HG03457 (cell line): ENCODE results near the gene PLD6.
"Not testable (repeated sequence)": the region's sequence is repeated elsewhere in the genome, so short reads cannot be mapped to it uniquely, and the experiment has no call there.

ENCODE experiments used
- ATAC-seq: cut with Tn5 transposase; IDR thresholded peaks from one replicate; pipeline ENCODE4 v1.9.1; 2021; ENCODE audit warnings: moderate number of reproducible peaks; ENCODE audit not compliant: unreplicated experiment

Gene PLD6, protein sequence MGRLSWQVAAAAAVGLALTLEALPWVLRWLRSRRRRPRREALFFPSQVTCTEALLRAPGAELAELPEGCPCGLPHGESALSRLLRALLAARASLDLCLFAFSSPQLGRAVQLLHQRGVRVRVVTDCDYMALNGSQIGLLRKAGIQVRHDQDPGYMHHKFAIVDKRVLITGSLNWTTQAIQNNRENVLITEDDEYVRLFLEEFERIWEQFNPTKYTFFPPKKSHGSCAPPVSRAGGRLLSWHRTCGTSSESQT

DNA sequence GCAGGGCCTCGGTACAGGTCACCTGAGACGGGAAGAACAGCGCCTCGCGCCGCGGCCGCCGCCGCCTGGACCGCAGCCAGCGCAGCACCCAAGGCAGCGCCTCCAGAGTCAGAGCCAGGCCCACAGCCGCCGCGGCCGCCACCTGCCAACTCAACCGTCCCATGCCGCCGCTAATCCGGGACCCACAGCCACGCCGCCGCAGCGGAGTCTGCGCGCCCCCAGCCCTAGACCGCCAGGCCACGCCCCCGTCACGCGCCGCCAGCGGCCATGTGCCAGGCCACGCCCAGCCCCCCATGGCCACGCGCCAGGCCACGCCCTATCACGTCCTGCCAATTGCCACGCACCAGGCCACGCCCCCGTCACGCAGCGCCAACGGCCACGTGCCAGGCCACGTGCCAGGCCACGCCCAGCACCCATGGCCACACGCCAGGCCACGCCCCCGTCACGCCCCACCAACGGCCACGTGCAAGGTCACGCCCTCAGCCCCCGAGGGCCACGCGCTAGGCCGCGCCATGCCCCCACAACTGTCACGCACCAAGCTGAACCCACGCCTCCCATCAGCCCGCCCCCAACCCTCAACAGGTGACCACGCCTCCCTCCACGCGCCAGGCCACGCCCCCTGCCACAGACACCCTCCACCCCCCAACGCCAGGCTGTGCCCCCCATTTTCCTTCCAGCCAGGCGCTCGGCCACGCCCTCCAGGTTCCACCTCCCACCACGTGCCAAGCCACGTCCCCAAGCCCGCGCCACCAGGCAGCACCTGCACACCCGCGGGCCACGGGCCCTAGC lies at the start of gene PLD6:
TSS of gene PLD6 (minus strand) at position 210 of the 789 bp plus-strand sequence. CDS start at position 163, 47 bp downstream.
- no peak for ATAC-seq

DNA sequence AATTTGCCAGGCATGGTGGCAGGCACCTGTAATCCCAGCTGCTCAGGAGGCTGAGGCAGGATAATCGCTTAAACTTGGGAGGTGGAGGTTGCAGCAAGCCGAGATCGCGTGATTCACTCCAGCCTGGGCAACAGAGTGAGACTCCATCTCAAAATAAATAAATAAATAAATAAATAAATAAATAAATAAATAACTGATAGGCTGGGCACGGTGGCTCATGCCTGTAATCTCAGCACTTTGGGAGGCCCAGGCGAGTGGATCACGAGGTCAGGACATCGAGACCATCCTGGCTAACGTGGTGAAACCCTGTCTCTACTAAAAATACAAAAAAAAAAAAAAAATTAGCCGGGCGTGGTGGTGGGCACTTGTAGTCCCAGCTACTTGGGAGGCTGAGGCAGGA lies 49.6 kb upstream of the PLD6 start:
- ATAC-seq, result not testable (repeated sequence)

DNA sequence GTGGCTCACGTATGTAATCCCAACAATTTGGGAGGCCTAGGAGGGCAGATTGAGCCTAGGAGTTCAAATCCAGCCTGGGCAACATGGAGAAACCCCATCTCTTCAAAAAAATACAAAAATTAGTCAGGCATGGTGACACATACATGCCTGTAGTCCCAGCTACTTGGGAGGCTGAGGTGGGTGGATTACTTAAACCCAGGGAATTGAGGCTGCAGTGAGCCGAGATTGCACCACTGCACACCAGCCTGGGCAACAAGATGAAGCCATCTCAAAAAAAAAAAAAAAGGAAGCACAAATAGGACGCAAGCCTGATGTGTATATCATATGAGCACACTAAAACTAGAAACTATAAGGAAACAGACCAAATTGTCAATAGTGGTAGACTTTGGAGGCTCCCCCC lies 47.9 kb upstream of the PLD6 start:
- ATAC-seq, result no peak

DNA sequence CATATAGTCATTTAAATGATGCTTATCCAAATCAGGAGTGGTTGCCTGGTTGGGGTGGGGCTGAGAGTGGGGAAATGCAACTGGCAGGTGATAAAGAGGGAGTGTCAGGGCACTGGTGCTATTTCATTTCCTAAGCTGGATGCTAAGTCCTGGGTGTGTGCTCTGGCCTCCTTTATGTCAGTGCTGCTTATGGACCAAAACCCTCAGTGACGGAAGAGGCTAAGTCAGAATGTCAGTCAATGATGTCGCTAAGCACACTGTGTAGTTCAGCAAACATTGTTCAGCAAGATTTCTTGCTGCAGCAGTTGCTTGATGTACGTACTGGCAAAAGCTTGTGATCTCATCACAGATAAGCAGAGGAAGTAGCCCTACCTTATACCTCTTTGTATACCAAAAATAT lies 47.3 kb upstream of the PLD6 start:
- ATAC-seq, result no peak

DNA sequence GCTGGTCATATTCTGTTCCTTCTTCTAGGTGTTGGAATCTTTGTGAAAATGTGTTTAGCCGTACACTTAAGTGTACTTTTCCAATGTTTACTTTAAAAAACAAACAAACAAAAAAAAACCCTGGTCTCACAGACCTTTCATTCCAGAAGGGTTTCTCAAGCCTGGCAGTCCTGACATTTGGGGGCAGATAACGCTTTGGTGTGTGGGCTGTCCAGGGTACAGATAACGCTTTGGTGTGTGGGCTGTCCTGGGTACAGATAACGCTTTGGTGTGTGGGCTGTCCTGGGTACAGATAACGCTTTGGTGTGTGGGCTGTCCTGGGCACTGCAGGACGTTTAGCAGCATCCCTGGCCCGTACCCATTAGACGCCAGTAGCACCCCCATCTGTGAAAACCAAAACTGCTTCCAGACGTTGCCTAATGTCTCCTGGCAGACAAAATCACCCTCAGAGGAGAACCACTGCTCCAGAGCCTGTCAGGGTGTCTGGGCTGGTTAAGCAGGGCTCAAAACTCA lies 46.1 kb upstream of the PLD6 start:
- ATAC-seq, result no peak

DNA sequence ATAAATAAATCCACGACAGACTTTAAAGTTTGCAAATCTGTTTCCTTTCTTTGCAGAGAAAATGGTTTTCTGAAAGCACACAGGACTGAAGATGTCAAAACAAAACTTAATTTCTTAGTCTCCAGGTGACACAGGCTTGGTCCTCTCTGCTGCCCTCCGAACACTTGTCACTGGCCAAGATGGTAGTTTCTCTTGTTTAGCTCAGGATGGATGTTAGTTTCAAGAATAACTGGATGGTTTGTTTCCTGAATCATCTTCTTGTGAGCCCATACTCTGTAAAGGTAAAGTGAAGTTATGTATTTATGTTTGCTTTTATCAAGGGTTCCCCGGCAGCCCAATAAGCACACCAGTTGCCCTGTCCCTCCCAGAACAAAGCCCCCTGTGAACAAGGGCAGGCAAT lies 40.7 kb upstream of the PLD6 start:
- ATAC-seq, result no peak

DNA sequence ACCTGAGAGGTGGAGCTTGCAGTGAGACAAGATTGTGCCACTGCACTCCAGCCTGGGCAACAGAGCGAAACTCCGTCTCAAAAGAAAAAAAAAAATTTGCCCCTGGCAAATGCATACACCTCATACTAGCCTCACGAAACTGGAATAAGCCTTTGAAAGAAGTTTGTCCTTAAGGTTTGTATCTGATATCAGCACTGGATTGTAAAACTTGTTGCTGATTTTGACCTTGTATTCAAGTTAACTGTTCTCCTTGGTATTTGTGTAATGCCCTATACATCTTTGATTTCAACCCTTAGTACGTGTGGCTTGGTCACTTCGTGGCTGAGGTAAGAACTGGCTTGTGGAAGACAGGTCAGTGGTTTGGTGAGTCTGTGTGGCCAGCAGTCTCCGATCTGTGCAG lies 37.0 kb upstream of the PLD6 start:
- no peak for ATAC-seq

DNA sequence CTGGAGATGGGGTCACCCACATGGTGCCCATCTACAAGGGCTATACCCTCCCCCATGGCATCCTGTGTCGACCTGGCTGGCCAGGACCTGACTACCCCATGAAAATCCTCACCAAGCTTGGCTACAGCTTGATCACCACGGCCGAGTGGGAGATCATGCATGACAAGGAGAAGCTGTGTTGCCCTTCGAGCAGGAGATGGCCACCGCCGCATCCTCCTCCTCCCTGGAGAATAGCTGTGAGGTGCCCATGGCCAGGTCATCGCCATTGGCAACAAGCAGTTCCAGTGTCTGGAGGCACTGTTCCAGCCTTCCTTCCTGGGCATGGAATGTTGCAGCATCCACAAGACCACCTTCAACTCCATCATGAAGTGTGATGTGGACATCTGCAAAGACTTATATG lies 36.1 kb upstream of the PLD6 start:
- no peak for ATAC-seq

DNA sequence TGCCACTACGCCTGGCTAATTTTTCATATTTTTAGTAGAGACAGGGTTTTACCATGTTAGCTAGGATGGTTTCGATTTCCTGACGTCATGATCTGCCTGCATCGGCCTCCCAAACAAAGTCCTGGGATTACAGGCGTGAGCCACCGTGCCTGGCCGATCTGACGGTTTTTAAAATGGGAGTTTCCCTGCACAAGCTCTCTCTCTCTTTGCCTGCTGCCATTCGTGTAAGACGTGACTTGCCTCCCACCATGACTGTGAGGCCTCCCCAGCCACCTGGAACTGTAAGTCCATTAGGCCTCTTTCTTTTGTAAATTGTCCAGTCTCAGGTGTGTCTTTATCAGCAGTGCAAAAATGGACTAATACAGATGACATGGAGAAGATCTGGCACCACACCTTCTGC lies 35.5 kb upstream of the PLD6 start:
- ATAC-seq, result no peak

DNA sequence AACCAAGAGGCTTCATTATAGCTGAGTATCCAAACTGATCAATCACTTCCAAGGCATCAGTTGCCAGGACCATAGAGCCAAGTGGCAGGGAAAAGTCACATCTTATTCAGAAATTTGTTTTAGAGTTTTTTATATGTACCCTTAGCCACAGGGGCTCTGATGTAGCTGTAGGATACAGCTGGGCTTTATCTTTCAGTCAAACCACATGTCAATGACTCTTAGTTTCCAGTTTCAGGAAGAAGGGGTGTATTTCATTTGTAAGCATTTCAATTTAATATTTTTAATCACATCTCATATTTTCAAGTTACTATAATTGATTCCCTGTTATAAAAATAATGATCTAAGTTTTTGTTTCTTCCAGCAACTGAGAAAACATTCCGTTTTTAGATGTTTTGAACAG lies 33.7 kb upstream of the PLD6 start:
- ATAC-seq, result no peak

DNA sequence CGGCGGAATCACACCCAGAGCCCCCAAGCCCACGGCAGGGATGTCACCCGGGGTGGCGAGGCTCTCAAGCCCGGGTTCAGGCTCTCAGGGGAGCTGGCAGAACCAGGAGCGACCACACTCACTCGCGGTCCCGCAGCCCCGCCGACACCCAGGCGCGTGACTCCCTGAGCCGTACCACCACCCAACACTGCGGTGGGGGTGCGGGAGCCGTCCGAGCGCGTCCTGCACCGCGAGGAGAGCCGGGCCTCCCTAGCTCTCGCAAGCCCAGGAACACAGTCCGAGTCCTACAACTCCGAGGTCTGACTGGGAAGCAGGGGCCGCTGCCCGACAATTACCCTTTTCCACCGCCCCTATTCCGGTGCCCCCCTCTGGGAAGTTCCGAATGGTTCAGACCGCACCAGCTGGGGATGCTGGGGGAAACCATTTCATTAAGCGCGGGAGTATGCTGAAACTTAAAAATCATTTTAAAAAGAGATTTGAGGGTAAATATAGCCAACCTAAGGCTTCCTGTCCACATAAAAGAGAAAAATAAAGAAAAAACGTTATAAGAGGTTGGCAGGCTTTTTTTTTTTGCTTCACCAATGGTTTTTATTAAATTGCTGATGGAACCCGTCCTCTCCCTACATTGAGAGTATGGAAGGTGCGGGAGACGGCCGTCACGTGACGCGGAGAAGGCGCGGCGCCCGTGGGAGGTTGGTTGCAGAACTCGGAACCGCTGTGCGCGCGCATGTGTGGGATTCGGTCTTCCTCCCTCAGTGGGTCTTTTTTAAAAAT lies 31.1 kb upstream of the PLD6 start, which contains the start of gene FLCN:
TSS of gene FLCN (minus strand) at position 143 of the 774 bp plus-strand sequence. CDS start 9,031 bp downstream, outside the sequence.
- peak; percentile 56 for ATAC-seq

DNA sequence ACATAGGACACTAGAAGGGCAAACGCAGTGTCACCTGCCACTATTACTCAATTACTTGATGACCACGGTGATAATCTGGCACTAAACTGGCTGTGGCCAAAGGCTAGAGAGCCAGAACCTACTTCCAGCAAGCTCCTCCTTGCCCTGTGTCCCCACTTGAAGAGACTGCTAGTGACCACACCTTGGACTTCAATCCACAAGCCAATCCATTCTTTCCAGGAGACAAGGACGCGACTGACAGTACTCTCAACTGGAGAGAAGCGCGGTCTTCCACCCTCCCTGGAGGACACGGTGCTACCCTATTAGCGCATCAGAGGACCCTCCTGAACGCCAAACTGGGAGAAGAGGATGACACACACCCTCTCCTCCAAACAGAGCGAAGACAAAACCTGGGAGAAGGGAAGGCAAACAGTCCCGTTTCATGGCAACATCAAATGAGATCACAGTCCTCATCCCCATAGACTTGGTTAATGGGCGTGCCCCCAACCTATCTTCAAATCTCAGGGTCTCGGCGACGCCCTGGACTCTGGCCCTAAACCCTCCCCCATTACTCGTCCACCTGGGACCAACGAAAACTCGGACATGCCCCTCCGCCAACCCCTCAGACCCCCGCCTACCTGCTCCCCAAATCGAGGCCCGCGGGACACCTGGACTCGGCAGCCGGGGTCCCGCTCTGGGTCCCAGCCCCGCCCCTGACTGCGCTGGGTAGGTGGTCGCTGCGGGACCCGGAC lies 30.3 kb upstream of the PLD6 start:
- peak; percentile 6 for ATAC-seq

DNA sequence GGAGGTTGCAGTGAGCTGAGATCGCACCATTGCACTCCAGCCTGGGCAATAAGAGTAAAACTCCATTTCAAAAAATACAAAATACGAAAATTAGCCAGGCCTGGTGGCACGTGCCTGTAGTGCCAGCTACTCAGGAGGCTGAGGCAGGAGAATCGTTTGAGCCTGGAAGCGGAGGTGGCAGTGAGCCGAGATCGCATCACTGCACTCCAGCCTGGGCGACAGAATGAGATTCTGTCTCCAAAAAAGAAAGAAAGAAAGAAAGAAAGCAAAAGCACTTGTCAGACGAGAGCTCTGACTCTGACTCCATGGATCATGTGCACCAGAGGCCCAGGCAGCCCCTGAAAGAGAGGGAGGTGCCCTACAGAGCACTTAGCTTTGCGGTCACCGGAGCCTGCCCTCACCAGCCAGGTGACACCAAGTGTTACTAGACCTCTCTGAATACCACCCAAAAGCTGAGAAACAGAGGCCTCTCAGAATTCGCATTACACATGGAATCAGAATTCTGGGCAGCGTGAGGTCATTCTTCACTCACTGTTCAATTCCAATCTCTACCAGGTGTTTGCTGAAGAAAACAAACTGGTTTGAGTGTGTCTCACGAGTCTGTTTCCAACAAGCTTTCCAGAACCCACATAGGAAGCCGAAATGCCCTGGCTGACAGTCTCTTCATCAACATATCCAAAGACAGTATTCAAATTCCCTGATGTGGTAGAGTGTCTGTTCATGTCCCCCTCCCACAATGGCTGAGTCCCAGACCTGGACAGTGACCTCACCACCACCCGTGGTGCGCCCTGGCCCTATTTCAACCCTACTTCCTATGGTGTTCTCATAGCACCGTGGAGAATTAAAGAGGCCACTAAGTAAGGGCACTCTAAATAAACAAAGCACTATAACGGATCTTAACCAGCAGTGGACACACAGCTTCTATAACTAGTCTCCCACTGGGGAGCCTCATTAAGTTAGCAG lies 29.4 kb upstream of the PLD6 start:
- ATAC-seq, result no peak

DNA sequence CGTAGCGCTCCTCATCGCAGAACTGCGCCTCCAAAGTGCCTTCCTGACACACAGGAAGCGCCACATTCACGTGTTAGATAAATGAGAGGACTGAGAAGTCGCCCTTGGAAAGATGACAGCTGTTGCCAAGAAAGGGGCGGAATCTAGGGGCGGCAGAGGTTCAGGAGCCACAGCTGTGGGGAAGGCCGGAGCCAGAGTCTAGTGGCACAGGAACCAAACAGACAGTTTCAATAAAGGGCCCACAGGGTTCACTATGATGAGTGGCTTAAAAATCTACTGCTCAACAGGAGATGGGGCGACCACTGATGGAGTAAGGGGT lies 26.1 kb upstream of the PLD6 start:
- no peak for ATAC-seq

DNA sequence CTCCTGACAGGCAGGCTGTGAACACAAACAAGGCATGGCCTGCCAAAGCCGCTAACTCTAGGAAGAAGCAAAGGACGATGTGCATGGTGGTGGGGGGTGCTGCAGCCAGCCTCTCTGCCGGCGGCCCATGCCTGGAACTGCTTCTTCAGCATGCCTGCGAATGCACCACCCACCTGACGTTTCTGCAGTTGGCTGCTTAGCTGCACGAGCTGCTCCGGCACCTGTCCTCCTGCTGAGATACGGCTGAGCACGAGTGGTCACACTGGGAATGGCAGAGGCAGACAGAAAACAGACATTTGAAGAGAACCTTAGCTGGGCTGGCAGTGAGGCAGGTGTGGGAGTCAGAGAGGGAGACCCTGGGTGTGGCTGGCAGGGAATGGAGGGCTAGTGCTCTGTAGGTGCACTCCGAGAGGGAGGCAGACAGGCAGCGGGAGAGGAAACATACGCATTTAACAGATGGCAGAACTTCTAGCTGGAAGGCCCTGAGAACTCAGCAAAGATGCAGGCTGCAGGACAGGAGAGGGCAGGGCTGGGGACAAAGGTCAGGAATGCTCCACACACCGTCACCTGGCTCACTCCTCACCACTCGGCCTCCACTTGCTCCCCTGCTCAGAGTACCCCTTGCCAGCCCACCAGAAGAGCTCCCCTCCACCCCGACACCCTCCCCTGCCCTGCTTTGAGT lies 25.6 kb upstream of the PLD6 start:
- ATAC-seq, result no peak

DNA sequence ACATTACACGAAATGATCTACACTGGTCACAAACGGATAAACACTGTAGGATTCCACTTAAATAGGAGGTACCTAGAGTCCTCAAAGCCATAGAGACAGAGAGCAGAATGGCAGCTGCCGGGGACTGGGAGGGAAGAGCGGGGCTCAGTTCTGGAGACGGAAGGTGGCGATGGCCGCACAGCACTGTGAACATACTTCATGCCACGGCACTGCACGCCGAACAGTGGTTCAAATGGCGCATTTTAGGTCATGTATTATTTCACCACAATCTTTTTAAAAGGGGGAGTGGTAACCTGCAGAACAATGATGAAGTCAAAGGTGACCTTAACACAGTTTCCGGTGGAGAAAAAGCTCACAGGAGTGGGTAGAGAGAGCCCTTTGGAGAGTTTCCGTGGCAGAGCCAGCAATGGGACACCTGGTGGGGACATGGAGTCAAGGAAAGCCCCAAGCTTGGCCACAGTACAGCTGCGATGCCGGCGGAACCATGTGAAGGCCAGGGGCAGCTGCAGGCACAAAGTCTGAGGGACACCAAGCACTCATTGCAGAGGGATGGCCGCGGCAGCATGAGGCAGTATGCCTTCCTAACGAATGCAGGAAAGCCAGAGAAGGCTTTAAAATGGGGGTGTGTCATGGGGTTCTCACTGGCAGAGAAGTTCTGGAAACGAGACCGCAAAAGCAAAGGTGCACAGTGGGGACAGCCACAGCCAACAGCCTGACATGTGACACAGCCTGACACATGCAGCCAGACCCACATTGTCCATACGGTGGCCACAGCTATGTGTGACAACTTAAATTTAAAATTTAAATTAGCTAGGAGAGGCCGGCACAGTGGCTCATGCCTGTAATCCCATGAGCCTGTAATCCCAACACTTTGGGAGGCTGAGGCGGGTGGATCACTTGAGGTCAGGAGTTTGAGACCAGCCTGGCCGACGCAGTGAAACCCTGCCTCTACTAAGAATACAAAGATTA lies 23.6 kb upstream of the PLD6 start:
- no peak for ATAC-seq

DNA sequence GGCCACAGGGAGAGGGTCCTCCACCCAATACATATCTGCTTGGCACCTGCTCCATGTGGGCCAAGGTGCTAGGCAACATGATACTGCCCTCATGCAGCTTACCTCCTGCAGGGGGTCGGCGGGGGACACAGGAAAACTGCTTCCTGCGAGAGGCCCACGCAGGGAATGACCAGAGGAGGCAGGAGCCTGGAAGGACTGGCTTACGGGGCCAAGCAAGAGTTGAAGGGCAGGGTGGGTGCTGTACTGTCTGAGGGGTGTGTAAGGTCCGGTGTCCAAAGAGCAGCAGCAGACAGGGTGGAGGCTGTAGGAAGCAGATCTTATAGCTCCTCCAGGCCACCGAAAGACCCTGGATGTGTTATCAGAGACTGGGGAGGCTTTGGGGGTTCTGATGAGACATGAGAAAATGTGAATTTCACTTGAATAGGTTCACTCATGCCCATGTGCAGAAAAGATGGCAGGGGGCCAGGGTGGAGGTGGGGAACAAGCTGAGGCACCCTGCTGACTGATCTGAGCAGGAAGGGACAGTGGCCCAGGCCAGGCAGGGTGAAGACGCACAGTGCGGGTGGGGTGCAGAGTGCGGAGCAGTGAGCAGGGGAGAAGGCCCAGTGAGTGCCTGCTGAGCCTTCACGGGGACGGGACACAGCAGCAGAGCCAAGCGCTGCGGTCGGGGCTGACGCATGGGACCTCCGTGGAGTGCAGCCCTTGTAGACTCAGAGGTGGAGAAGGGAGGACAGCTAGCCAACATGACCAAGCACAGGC lies 22.6 kb upstream of the PLD6 start:
- no peak for ATAC-seq
